Neutrophil (primary cell): ENCODE results near the gene UTP11.
"Not testable (repeated sequence)": the region's sequence is repeated elsewhere in the genome, so short reads cannot be mapped to it uniquely, and the experiment has no call there.

ENCODE experiments used
- H3K27ac ChIP-seq: fragments of 200-600 bp; sonication (generic); 2 replicates; pipeline ENCODE4 v1.5.1; 2016; ENCODE audit warnings: mild to moderate bottlenecking, moderate library complexity
- H3K27me3 ChIP-seq: fragments of 200-600 bp; sonication (generic); 2 replicates; pipeline ENCODE4 v1.6.0; 2016; ENCODE audit warnings: mild to moderate bottlenecking
- H3K36me3 ChIP-seq: fragments of 200-600 bp; sonication (generic); 2 replicates; pipeline ENCODE4 v1.5.1; 2017
- H3K4me1 ChIP-seq, 2 experiments: fragments of 200-600 bp in 1 of 2; sonication (generic) in 1 of 2; 1 replicate in 1 of 2; 2 replicates in 1 of 2; pipeline versions ENCODE4 v1.5.1 to v1.6.1; 2013 to 2016; ENCODE audit warnings: low read depth in 1 of 2, low read length in 1 of 2, mild to moderate bottlenecking in 1 of 2, moderate library complexity in 1 of 2; ENCODE audit not compliant: control insufficient read depth in 1 of 2, insufficient read depth in 1 of 2
- H3K4me3 ChIP-seq, 2 experiments: fragments of 200-600 bp in 1 of 2; sonication (generic) in 1 of 2; 1 replicate in 1 of 2; 2 replicates in 1 of 2; pipeline ENCODE4 v1.5.1; 2013 to 2016; ENCODE audit warnings: low read depth in 1 of 2, low read length in 1 of 2, mild to moderate bottlenecking in 1 of 2, moderate library complexity in 1 of 2
- H3K9me3 ChIP-seq: fragments of 200-600 bp; sonication (generic); 2 replicates; pipeline ENCODE4 v1.5.1; 2016
- CTCF ChIP-seq: fragments of 200-600 bp; sonication (generic); IDR thresholded peaks from 2 replicates; pipeline ENCODE4 v1.5.1; 2016; ENCODE audit warnings: antibody characterized with exemption

Gene UTP11

GRCh38 chr1:38030596-38031512 is 18.3 kb downstream of the UTP11 start:
- peaks cover 10 to 11% of the 10 kb centered on the region in 2 experiments for H3K4me1 ChIP-seq
- no peak overlapping the region for H3K4me3 ChIP-seq
- H3K27ac ChIP-seq: no peak overlapping the region
- no peak for TF ChIP-seq CTCF
- H3K36me3 ChIP-seq: peaks cover 6% of the 10 kb centered on the region
- H3K9me3 ChIP-seq: no peaks in the 10 kb centered on the region
- peaks cover 30% of the 10 kb centered on the region for H3K27me3 ChIP-seq

GRCh38 chr1:38031513-38031866 is 19.0 kb downstream of the UTP11 start:
- Histone ChIP-seq H3K4me1 (peaks cover 6 to 7% of the 10 kb centered on the region in 2 experiments), H3K27me3 (peaks cover 30% of the 10 kb centered on the region), H3K9me3 (no peaks in the 10 kb centered on the region), H3K36me3 (peaks cover under 1% of the 10 kb centered on the region), H3K4me3 (no peak overlapping the region), H3K27ac (no peak overlapping the region)
- no peak for TF ChIP-seq CTCF

GRCh38 chr1:38032992-38033391 is 20.5 kb downstream of the UTP11 start:
- peaks cover 39% of the 10 kb centered on the region for H3K27me3 ChIP-seq
- H3K4me3 ChIP-seq, H3K4me1 ChIP-seq, H3K9me3 ChIP-seq, H3K36me3 ChIP-seq, H3K27ac ChIP-seq: not testable (repeated sequence)

- no peaks in the 10 kb centered on the region for H3K9me3 ChIP-seq
- no peak overlapping the region for H3K27ac ChIP-seq
- no peaks in the 10 kb centered on the region for H3K4me1 ChIP-seq
- peaks cover 48% of the 10 kb centered on the region for H3K27me3 ChIP-seq
- H3K36me3 ChIP-seq: no peaks in the 10 kb centered on the region
- no peak for TF ChIP-seq CTCF
- no peak overlapping the region for H3K4me3 ChIP-seq
Measured at GRCh38 chr1:38034871-38035270, 22.3 kb downstream of the UTP11 start.

GRCh38 chr1:38037221-38037939 is 24.8 kb downstream of the UTP11 start:
- H3K4me1 ChIP-seq: no peaks in the 10 kb centered on the region
- TF ChIP-seq CTCF: no peak
- no peak overlapping the region for H3K4me3 ChIP-seq
- no peaks in the 10 kb centered on the region for H3K9me3 ChIP-seq
- H3K27me3 ChIP-seq: peaks cover 52% of the 10 kb centered on the region
- H3K36me3 ChIP-seq: no peaks in the 10 kb centered on the region
- H3K27ac ChIP-seq: no peak overlapping the region

- no peaks in the 10 kb centered on the region for H3K36me3 ChIP-seq
- H3K9me3 ChIP-seq: no peaks in the 10 kb centered on the region
- TF ChIP-seq CTCF: no peak
- H3K27ac ChIP-seq: no peak overlapping the region
- H3K4me1 ChIP-seq: no peaks in the 10 kb centered on the region
- H3K4me3 ChIP-seq: no peak overlapping the region
- H3K27me3 ChIP-seq: peaks cover 67% of the 10 kb centered on the region
Measured at GRCh38 chr1:38038861-38039260, 26.3 kb downstream of the UTP11 start.
